HEK293 (cell line): ENCODE data around the gene MOV10L1.

ENCODE experiments used
- CTCF ChIP-seq: fragments of 450-650 bp; formaldehyde crosslinking; IDR thresholded peaks from 2 replicates; pipeline ENCODE4 v1.5.1; 2016; ENCODE audit warnings: missing biosample characterization, missing genetic modification characterization
- RBAK ChIP-seq: fragments of 450-650 bp; formaldehyde crosslinking; IDR thresholded peaks from 2 replicates; pipeline ENCODE4 v1.5.1; 2016; ENCODE audit warnings: missing biosample characterization, missing genetic modification characterization
- ZNF10 ChIP-seq: fragments of 450-650 bp; formaldehyde crosslinking; IDR thresholded peaks from 2 replicates; pipeline ENCODE4 v1.5.1; 2017; ENCODE audit warnings: missing biosample characterization, missing genetic modification characterization
- ZNF366 ChIP-seq: fragments of 450-650 bp; formaldehyde crosslinking; conservative IDR thresholded peaks from 2 replicates; pipeline ENCODE4 v1.5.1; 2016; ENCODE audit warnings: missing biosample characterization, missing genetic modification characterization
- ZNF404 ChIP-seq: fragments of 450-650 bp; formaldehyde crosslinking; IDR thresholded peaks from 2 replicates; pipeline ENCODE4 v1.5.1; 2017; ENCODE audit warnings: missing biosample characterization, missing genetic modification characterization
- ZNF558 ChIP-seq: fragments of 450-650 bp; formaldehyde crosslinking; IDR thresholded peaks from 2 replicates; pipeline ENCODE4 v1.5.1; 2016; ENCODE audit warnings: missing biosample characterization, missing genetic modification characterization
- ZNF670 ChIP-seq: fragments of 450-650 bp; formaldehyde crosslinking; IDR thresholded peaks from 2 replicates; pipeline ENCODE4 v1.5.1; 2016; ENCODE audit warnings: missing biosample characterization, missing genetic modification characterization, low read depth
- ZNF707 ChIP-seq: fragments of 450-650 bp; formaldehyde crosslinking; IDR thresholded peaks from 2 replicates; pipeline ENCODE4 v1.5.1; 2016; ENCODE audit warnings: missing biosample characterization, missing genetic modification characterization
- ZNF768 ChIP-seq: fragments of 450-650 bp; formaldehyde crosslinking; IDR thresholded peaks from 2 replicates; pipeline ENCODE4 v1.5.1; 2018; ENCODE audit warnings: missing biosample characterization, mild to moderate bottlenecking, missing genetic modification characterization
- TF ChIP-seq, protein P1 (sequence below): fragments of 450-650 bp; formaldehyde crosslinking; IDR thresholded peaks from 2 replicates; pipeline ENCODE4 v1.5.1; 2016; ENCODE audit warnings: missing biosample characterization, missing genetic modification characterization, low read depth
- TF ChIP-seq, protein P2 (sequence below): fragments of 450-650 bp; formaldehyde crosslinking; conservative IDR thresholded peaks from 2 replicates; pipeline ENCODE4 v1.5.1; 2016; ENCODE audit warnings: low read depth, missing biosample characterization, missing genetic modification characterization
- TF ChIP-seq, protein P3 (sequence below): sonication (generic); formaldehyde crosslinking; IDR thresholded peaks from 2 replicates; pipeline ENCODE4 v1.8.1; 2022; ENCODE audit warnings: mild to moderate bottlenecking, moderate library complexity, missing genetic modification reagents
- TF ChIP-seq, protein P4 (sequence below): fragments of 450-650 bp; formaldehyde crosslinking; IDR thresholded peaks from 2 replicates; pipeline ENCODE4 v1.5.1; 2016; ENCODE audit warnings: missing biosample characterization, missing genetic modification characterization

DNA sequence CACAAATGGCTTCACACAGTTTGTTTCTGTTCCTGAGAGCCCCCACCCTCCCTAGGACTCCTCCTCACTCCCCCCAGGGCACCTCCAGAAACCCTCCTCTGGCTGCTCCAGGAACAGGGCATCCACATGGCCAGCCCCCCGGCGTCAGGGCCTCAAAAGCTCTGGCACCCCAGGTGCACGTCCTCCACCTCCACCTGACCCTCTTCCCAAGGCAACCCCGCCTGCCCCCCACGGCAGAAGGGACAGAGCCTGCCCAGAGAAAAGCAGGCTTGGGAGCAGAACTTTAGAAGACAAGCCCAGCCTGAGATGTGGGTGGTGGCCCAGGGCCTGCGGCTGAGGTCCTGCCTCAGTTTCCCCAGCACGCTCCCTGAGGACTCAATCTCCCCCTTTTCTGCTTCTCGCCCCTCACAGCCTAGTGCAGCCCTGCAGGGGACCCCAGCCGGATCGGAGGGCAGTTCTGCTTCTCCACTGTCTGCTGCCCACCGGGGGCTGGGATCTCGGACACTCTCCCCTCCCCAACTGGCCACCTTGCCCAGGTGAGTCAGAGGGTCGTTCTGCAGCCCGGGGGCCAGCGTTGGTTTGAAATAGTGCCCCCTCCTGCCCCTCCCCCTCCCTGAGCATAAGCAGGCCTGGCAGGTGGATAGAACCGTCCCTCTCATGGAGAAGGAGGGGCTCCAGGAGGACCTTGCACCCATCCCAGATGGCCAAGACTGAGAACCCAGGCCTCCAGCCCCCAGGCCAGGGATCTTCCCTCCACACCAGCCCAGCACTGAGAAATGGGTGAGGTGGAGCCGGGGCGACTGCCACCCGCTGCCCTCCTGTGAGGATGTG lies 93.5 kb downstream of the MOV10L1 start:
- TF ChIP-seq, protein P1, sequence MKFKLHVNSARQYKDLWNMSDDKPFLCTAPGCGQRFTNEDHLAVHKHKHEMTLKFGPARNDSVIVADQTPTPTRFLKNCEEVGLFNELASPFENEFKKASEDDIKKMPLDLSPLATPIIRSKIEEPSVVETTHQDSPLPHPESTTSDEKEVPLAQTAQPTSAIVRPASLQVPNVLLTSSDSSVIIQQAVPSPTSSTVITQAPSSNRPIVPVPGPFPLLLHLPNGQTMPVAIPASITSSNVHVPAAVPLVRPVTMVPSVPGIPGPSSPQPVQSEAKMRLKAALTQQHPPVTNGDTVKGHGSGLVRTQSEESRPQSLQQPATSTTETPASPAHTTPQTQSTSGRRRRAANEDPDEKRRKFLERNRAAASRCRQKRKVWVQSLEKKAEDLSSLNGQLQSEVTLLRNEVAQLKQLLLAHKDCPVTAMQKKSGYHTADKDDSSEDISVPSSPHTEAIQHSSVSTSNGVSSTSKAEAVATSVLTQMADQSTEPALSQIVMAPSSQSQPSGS (tag by site-specific recombination): no peak
- TF ChIP-seq CTCF (tag by site-specific recombination) (no peak), RBAK (no peak), ZNF10 (tag by site-specific recombination) (no peak), ZNF366 (no peak), ZNF707 (no peak), ZNF768 (tag by site-specific recombination) (no peak), ZNF670 (tag by site-specific recombination) (no peak), ZNF404 (no peak), ZNF558 (tag by site-specific recombination) (no peak)
- TF ChIP-seq, protein P2, sequence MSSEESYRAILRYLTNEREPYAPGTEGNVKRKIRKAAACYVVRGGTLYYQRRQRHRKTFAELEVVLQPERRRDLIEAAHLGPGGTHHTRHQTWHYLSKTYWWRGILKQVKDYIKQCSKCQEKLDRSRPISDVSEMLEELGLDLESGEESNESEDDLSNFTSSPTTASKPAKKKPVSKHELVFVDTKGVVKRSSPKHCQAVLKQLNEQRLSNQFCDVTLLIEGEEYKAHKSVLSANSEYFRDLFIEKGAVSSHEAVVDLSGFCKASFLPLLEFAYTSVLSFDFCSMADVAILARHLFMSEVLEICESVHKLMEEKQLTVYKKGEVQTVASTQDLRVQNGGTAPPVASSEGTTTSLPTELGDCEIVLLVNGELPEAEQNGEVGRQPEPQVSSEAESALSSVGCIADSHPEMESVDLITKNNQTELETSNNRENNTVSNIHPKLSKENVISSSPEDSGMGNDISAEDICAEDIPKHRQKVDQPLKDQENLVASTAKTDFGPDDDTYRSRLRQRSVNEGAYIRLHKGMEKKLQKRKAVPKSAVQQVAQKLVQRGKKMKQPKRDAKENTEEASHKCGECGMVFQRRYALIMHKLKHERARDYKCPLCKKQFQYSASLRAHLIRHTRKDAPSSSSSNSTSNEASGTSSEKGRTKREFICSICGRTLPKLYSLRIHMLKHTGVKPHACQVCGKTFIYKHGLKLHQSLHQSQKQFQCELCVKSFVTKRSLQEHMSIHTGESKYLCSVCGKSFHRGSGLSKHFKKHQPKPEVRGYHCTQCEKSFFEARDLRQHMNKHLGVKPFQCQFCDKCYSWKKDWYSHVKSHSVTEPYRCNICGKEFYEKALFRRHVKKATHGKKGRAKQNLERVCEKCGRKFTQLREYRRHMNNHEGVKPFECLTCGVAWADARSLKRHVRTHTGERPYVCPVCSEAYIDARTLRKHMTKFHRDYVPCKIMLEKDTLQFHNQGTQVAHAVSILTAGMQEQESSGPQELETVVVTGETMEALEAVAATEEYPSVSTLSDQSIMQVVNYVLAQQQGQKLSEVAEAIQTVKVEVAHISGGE: no peak
- TF ChIP-seq, protein P3, sequence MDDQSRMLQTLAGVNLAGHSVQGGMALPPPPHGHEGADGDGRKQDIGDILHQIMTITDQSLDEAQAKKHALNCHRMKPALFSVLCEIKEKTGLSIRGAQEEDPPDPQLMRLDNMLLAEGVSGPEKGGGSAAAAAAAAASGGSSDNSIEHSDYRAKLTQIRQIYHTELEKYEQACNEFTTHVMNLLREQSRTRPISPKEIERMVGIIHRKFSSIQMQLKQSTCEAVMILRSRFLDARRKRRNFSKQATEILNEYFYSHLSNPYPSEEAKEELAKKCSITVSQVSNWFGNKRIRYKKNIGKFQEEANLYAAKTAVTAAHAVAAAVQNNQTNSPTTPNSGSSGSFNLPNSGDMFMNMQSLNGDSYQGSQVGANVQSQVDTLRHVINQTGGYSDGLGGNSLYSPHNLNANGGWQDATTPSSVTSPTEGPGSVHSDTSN (CRISPR knock-in tag): no peak
- TF ChIP-seq, protein P4, sequence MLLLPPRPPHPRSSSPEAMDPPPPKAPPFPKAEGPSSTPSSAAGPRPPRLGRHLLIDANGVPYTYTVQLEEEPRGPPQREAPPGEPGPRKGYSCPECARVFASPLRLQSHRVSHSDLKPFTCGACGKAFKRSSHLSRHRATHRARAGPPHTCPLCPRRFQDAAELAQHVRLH: no peak
